Central memory CD8-positive, alpha-beta T cell (primary cell): Measurements from ENCODE around the gene PALS1.
A peak's percentile ranks its signal among the peaks of the same experiment; 100 is the strongest.
"Not testable (repeated sequence)": the region's sequence is repeated elsewhere in the genome, so short reads cannot be mapped to it uniquely, and the experiment has no call there.

Experiments
- ATAC-seq: fragments of 150-1000 bp; cut with Tn5 transposase; replicated peaks from 2 replicates; pipeline ENCODE4 v1.10.0; 2022; ENCODE audit warnings: mild to moderate bottlenecking, moderate FRiP score, moderate number of reproducible peaks; ENCODE audit not compliant: poor library complexity, severe bottlenecking; ENCODE audit errors: extremely low read depth
- DNase-seq, 2 donors: peaks; one replicate each; pipeline ENCODE4 v3.0.0; 2021; ENCODE audit warnings: low spot score in 2 of 2
- H3K27ac Mint-ChIP-seq: one replicate; pipeline ENCODE4 v1.8.0; 2022; ENCODE audit warnings: low read depth, mild to moderate bottlenecking, moderate library complexity, mixed read lengths
- H3K27me3 Mint-ChIP-seq: one replicate; pipeline ENCODE4 v1.8.0; 2022; ENCODE audit warnings: mixed read lengths
- H3K36me3 Mint-ChIP-seq: one replicate; pipeline ENCODE4 v1.8.0; 2022; ENCODE audit warnings: mild to moderate bottlenecking, moderate library complexity, mixed read lengths; ENCODE audit not compliant: insufficient read depth
- H3K4me1 Mint-ChIP-seq: one replicate; pipeline ENCODE4 v1.8.0; 2022; ENCODE audit warnings: mixed read lengths
- H3K4me3 Mint-ChIP-seq: one replicate; pipeline ENCODE4 v1.8.0; 2022; ENCODE audit warnings: mild to moderate bottlenecking, moderate library complexity, mixed read lengths
- H3K9me3 Mint-ChIP-seq: one replicate; pipeline ENCODE4 v1.8.0; 2022; ENCODE audit warnings: mixed read lengths

The PALS1 gene

GRCh38 chr14:67267576-67268328, 26.5 kb downstream of the PALS1 start:
- ATAC-seq (no peak), DNase-seq (no peak)
- Mint-ChIP-seq H3K36me3 (no peaks in the 10 kb centered on the region), H3K4me3 (no peak overlapping the region), H3K4me1 (peaks cover 15% of the 10 kb centered on the region), H3K27me3 (no peaks in the 10 kb centered on the region), H3K27ac (no peak overlapping the region), H3K9me3 (no peaks in the 10 kb centered on the region)

- no peak overlapping the region for H3K27ac Mint-ChIP-seq
- no peaks in the 10 kb centered on the region for H3K27me3 Mint-ChIP-seq
- H3K4me3 Mint-ChIP-seq: no peak overlapping the region
- H3K4me1 Mint-ChIP-seq: peaks cover 15% of the 10 kb centered on the region
- H3K9me3 Mint-ChIP-seq: no peaks in the 10 kb centered on the region
- no peak for DNase-seq
- no peak for ATAC-seq
- H3K36me3 Mint-ChIP-seq: peaks cover 3% of the 10 kb centered on the region
Observed at GRCh38 chr14:67268426-67269150, 27.4 kb downstream of the PALS1 start.

- DNase-seq (no peak), ATAC-seq (no peak)
- Mint-ChIP-seq H3K27me3 (no peaks in the 10 kb centered on the region), H3K36me3 (peaks cover 3% of the 10 kb centered on the region), H3K9me3 (no peaks in the 10 kb centered on the region), H3K4me1 (peaks cover 15% of the 10 kb centered on the region), H3K4me3 (no peak overlapping the region), H3K27ac (no peak overlapping the region)
Observed at GRCh38 chr14:67269298-67270060, 28.2 kb downstream of the PALS1 start.

- ATAC-seq: no peak
Observed at GRCh38 chr14:67270145-67270753, 29.0 kb downstream of the PALS1 start.

GRCh38 chr14:67270933-67271332, 29.7 kb downstream of the PALS1 start:
- H3K9me3 Mint-ChIP-seq: no peaks in the 10 kb centered on the region
- no peak overlapping the region for H3K27ac Mint-ChIP-seq
- ATAC-seq: no peak
- peaks cover 5% of the 10 kb centered on the region for H3K36me3 Mint-ChIP-seq
- peaks cover 20% of the 10 kb centered on the region for H3K4me1 Mint-ChIP-seq
- H3K27me3 Mint-ChIP-seq: no peaks in the 10 kb centered on the region
- no peak for DNase-seq
- H3K4me3 Mint-ChIP-seq: no peak overlapping the region

More at GRCh38 chr14:67270145-67270753, 29.0 kb downstream of the PALS1 start:
- H3K9me3 Mint-ChIP-seq: no peaks in the 10 kb centered on the region
- no peak overlapping the region for H3K4me3 Mint-ChIP-seq
- H3K27ac Mint-ChIP-seq: no peak overlapping the region
- H3K36me3 Mint-ChIP-seq: peaks cover 3% of the 10 kb centered on the region
- no peaks in the 10 kb centered on the region for H3K27me3 Mint-ChIP-seq
- no peak for DNase-seq
- H3K4me1 Mint-ChIP-seq: peaks cover 15% of the 10 kb centered on the region

DNA sequence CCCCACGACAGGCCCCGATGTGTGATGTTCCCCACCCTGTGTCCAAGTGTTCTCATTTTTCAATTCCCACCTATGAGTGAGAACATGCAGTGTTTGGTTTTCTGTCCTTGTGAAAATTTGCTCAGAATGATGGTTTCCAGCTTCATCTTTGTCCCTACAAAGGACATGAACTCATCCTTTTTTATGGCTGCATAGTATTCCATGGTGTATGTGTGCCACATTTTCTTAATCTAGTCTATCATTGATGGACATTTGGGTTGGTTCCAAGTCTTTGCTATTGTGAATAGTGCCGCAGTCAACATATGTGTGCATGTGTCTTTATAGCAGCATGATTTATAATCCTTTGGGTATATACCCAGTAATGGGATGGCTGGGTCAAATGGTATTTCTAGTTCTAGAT, 32.0 kb downstream of the PALS1 start:
- not testable (repeated sequence) for H3K9me3 Mint-ChIP-seq, H3K4me3 Mint-ChIP-seq, H3K27me3 Mint-ChIP-seq, ATAC-seq, DNase-seq, H3K36me3 Mint-ChIP-seq, H3K27ac Mint-ChIP-seq
- peaks cover 18% of the 10 kb centered on the region for H3K4me1 Mint-ChIP-seq

DNA sequence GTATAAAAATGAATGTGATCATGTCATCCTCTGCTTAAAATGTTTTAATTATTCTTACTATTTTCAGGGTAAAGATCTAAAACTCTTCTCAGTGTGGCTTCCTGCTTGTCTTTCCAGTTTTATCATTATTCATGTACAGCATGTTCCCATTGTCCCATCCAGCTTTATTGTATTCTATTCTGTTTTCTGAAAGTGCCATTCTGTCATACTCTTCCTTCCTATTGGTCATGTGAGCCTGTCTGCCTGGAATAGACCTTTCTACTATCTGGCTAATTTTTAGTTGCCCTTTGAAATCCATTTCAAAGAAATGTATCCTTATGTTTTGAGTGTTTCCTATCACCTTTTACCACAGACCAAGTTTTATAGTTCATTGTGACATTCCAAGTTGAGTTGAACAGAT, 34.9 kb downstream of the PALS1 start:
- ATAC-seq: no peak
- Mint-ChIP-seq H3K36me3 (peaks cover 5% of the 10 kb centered on the region), H3K27ac (no peak overlapping the region), H3K9me3 (no peaks in the 10 kb centered on the region), H3K27me3 (no peaks in the 10 kb centered on the region), H3K4me3 (no peak overlapping the region), H3K4me1 (peaks cover 9% of the 10 kb centered on the region)
- no peak for DNase-seq

DNA sequence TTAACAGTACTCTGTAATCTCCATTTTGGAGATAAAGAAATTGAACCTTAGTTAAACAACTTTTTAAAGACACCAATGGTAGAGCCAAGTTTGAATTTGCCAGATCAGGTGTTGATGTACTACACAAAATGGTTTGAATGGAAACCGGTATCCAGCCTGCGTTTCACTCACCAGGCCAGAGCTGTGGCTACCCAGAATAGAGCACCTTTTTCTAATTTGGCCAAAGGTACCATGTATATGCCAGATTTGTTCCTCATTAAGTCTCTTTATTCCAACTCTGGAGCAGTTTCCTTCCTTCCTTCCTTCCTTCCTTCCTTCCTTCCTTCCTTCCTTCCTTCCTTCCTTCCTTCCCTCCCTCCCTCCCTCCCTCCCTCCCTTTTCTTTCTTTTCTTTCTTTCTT, 39.3 kb downstream of the PALS1 start:
- no peak overlapping the region for H3K4me3 Mint-ChIP-seq
- H3K9me3 Mint-ChIP-seq: no peaks in the 10 kb centered on the region
- peaks cover 9% of the 10 kb centered on the region for H3K4me1 Mint-ChIP-seq
- peak overlapping the region; percentile 78 for H3K27ac Mint-ChIP-seq
- H3K27me3 Mint-ChIP-seq: no peaks in the 10 kb centered on the region
- peaks cover 2% of the 10 kb centered on the region for H3K36me3 Mint-ChIP-seq
- no peak for DNase-seq
- no peak for ATAC-seq

DNA sequence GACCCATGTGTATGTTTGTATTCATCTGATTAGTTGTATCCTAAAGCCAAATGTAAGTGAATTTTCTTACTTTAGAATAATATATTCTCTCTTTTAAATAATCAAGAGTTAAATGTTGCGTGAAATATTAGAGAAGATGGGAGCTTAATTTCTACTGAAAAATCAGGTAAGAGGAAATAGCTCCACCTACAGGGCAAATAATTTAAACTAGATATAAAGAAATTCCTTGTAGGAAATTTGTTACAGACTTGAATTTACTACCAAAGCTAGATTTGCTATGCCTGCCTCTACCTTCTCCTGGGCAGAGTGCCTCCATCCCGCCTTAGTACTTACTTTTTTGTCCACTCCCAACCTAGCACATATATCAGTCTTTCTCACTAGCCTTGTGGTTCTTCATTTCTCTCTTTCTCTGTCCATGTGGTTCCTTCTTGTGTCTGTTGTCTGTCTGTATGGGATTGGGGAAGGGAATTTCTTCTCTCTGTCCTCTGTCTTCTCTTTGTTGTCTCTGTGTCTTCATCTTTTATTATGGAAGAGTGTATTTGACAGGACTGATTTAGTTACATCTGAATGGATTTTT, 44.7 kb downstream of the PALS1 start:
- Mint-ChIP-seq H3K9me3 (no peaks in the 10 kb centered on the region), H3K27me3 (no peaks in the 10 kb centered on the region), H3K4me1 (no peaks in the 10 kb centered on the region), H3K36me3 (peaks cover 3% of the 10 kb centered on the region), H3K27ac (no peak overlapping the region), H3K4me3 (no peak overlapping the region)
- DNase-seq: no peak
- no peak for ATAC-seq
